GM23338 (cell line): ENCODE results near the gene LRRC52. TPM values are rescaled to one million over a fixed set of nuclear protein-coding genes. Genes with fewer than 3 reads are reported as not detected.

Experiments
- ATAC-seq: fragments of 200-7000 bp; cut with Tn5 transposase; 3 replicates; pipeline ENCODE4 v1.9.1; 2020
- DNase-seq: peaks from one replicate; pipeline ENCODE4 v3.0.0-alpha.2; 2015; ENCODE audit warnings: low spot score
- H2AFZ ChIP-seq: fragments of 200-600 bp; sonication (generic); 2 replicates; pipeline ENCODE4 v1.8.0; 2016; ENCODE audit warnings: antibody characterized with exemption, mild to moderate bottlenecking, moderate library complexity
- H3F3A ChIP-seq: fragments of 200-600 bp; sonication (generic); replicated peaks from 2 replicates; pipeline ENCODE4 v1.8.0; 2017; ENCODE audit warnings: antibody characterized with exemption, mixed run types, low read depth
- H3K27ac ChIP-seq: fragments of 200-600 bp; sonication (generic); 2 replicates; pipeline ENCODE4 v1.6.1; 2016; ENCODE audit warnings: low read depth
- H3K27me3 ChIP-seq: fragments of 200-600 bp; sonication (generic); 2 replicates; pipeline ENCODE4 v1.8.0; 2016; ENCODE audit warnings: mild to moderate bottlenecking, mixed run types, moderate library complexity; ENCODE audit not compliant: insufficient read depth
- H3K36me3 ChIP-seq: fragments of 200-600 bp; sonication (generic); 2 replicates; pipeline ENCODE4 v1.8.0; 2016; ENCODE audit warnings: mild to moderate bottlenecking; ENCODE audit not compliant: insufficient read depth
- H3K4me1 ChIP-seq: fragments of 200-600 bp; sonication (generic); 2 replicates; pipeline ENCODE4 v1.8.0; 2016; ENCODE audit warnings: mild to moderate bottlenecking, moderate library complexity; ENCODE audit not compliant: insufficient read depth
- H3K4me2 ChIP-seq: fragments of 200-600 bp; sonication (generic); 2 replicates; pipeline ENCODE4 v1.7.1; 2017; ENCODE audit warnings: mixed run types
- H3K4me3 ChIP-seq: fragments of 200-600 bp; sonication (generic); 2 replicates; pipeline ENCODE4 v1.6.1; 2016; ENCODE audit warnings: mixed run types
- H3K79me2 ChIP-seq: fragments of 200-600 bp; sonication (generic); replicated peaks from 2 replicates; pipeline ENCODE4 v1.8.0; 2017; ENCODE audit warnings: mild to moderate bottlenecking; ENCODE audit not compliant: insufficient read depth
- H3K9me2 ChIP-seq: fragments of 200-600 bp; sonication (generic); 2 replicates; pipeline ENCODE4 v1.8.0; 2017; ENCODE audit not compliant: insufficient read depth
- H4K20me1 ChIP-seq: fragments of 200-600 bp; sonication (generic); replicated peaks from 2 replicates; pipeline ENCODE4 v1.8.0; 2017; ENCODE audit warnings: mild to moderate bottlenecking; ENCODE audit not compliant: insufficient read depth
- H3K27ac Mint-ChIP-seq: 2 replicates; pipeline ENCODE4 v1.8.0; 2020; ENCODE audit warnings: inconsistent platforms, mild to moderate bottlenecking, moderate library complexity, mixed read lengths
- H3K27me3 Mint-ChIP-seq: 3 replicates; pipeline ENCODE4 v1.8.0; 2022; ENCODE audit warnings: low read depth, mild to moderate bottlenecking, moderate library complexity, mixed read lengths, inconsistent platforms; ENCODE audit not compliant: insufficient read depth, poor library complexity
- H3K36me3 Mint-ChIP-seq: 3 replicates; pipeline ENCODE4 v1.8.0; 2021; ENCODE audit warnings: low read depth, mild to moderate bottlenecking, inconsistent platforms, moderate library complexity, mixed read lengths
- H3K4me1 Mint-ChIP-seq: 3 replicates; pipeline ENCODE4 v1.8.0; 2020; ENCODE audit warnings: mild to moderate bottlenecking, inconsistent platforms, mixed read lengths
- H3K4me3 Mint-ChIP-seq: 3 replicates; pipeline ENCODE4 v1.8.0; 2021; ENCODE audit warnings: moderate library complexity, mild to moderate bottlenecking, inconsistent platforms, mixed read lengths
- H3K9me3 Mint-ChIP-seq: 3 replicates; pipeline ENCODE4 v1.8.0; 2020; ENCODE audit warnings: moderate library complexity, mild to moderate bottlenecking, inconsistent platforms, mixed read lengths
- EZH2 ChIP-seq: fragments of 200-600 bp; sonication (generic); IDR thresholded peaks from one replicate; pipeline ENCODE4 v1.8.0; 2017; ENCODE audit warnings: antibody characterized with exemption, mild to moderate bottlenecking, low read depth; ENCODE audit not compliant: unreplicated experiment
- JUNB ChIP-seq: IDR thresholded peaks from one replicate; pipeline ENCODE4 v1.6.1; 2016; ENCODE audit warnings: antibody characterized with exemption; ENCODE audit not compliant: unreplicated experiment
- NANOG ChIP-seq: IDR thresholded peaks from 2 replicates; pipeline ENCODE4 v1.6.1; 2016; ENCODE audit warnings: antibody characterized with exemption, borderline replicate concordance
- POLR2AphosphoS5 ChIP-seq: IDR thresholded peaks from 2 replicates; pipeline ENCODE4 v1.6.1; 2016; ENCODE audit warnings: antibody characterized with exemption, low read depth
- STAT1 ChIP-seq: IDR thresholded peaks from one replicate; pipeline ENCODE4 v1.6.1; 2016; ENCODE audit warnings: antibody characterized with exemption; ENCODE audit not compliant: unreplicated experiment
- ZNF114 ChIP-seq: fragments of 250-450 bp; sonication (Bioruptor Pico); IDR thresholded peaks from 2 replicates; pipeline ENCODE4 v1.5.0; 2020; ENCODE audit warnings: mild to moderate bottlenecking, moderate library complexity
- ZNF462 ChIP-seq: fragments of 250-450 bp; sonication (Bioruptor Pico); IDR thresholded peaks from 2 replicates; pipeline ENCODE4 v1.5.0; 2020; ENCODE audit warnings: mild to moderate bottlenecking, moderate library complexity
- polyA plus RNA-seq: library from polyadenylated mRNA; unstranded; fragments of >200 nt; fragmentation: Nextera tagmentation; extraction: Ambion mirVana; gene quantifications from 2 replicates; pipeline ENCODE4 v1.2.1, GENCODE V29; 2016
- total RNA-seq: library from RNA; depleted of rRNA; stranded (reverse); fragments of >200 nt; shearing (Covaris generic); gene quantifications from 2 replicates; pipeline ENCODE4 v1.2.3, GENCODE V29; 2014
- TF ChIP-seq, protein P1 (sequence below), 2 experiments: fragments of 200-600 bp in 1 of 2; sonication (generic) in 1 of 2; conservative IDR thresholded peaks; 2 replicates each; pipeline versions ENCODE4 v1.5.1 to v1.6.1; 2016 to 2017; ENCODE audit warnings: antibody characterized with exemption in 2 of 2, low read depth in 2 of 2, mild to moderate bottlenecking in 2 of 2, moderate library complexity in 1 of 2

LRRC52 gene
- total and polyA plus RNA-seq, 2 experiments from 2014 or later: not detected

DNA sequence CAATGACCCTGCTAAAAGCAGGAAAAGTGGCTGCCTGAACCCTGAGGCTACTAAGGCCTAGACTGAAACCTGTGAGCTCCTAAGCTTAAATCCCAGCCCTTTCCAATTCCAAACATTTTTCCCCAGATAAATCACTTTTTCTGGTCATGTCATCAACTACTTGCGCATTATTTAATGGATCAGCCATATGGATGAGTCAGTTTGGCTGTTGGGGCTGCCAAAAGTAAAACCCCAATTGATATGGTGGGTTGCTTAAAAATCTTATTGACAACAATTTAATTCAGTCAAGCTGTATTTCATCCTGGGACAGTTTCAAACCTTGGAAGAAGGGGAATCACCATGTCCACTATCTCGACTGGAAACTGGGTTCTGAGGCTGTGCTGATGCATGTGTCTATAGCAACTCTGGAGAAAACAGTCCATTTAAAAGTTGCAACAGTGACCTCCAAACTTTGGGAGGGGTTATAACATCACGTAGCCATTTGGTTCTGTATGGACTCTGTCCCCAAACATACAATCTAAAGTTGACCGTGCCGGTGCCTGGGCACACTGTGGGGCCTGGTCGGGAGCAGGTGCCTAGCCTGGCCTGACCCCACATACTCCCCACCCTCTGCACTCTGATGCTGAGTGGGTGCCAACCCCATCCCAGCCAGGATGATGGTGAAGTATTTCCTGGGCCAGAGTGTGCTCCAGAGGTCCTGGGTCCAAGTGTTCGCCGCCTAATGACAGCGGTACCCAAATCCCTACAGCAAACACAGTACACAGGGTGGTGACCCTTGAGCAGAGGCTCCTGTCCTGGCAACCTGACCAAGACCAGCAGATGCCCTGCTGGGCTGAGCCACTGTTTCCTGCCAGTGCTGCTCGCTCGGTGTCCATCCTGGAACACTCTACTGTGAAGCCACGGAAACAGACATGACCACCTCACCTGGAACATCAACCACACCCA is 46.5 kb upstream of the LRRC52 start:
- Histone ChIP-seq H3K36me3 (no peaks in the 10 kb centered on the region), H3K9me2 (no peaks in the 10 kb centered on the region), H4K20me1 (no peaks in the 10 kb centered on the region), H3K4me2 (no peak overlapping the region), H3K27ac (no peak overlapping the region), H3K4me3 (no peak overlapping the region), H3K79me2 (no peaks in the 10 kb centered on the region), H3K4me1 (no peaks in the 10 kb centered on the region), H3K27me3 (no peaks in the 10 kb centered on the region), H2AFZ (no peak overlapping the region), H3F3A (no peaks in the 10 kb centered on the region)
- TF ChIP-seq STAT1 (no peak), JUNB (no peak), POLR2AphosphoS5 (no peak), EZH2 (no peak), ZNF114 (CRISPR knock-in tag) (no peak), NANOG (no peak), ZNF462 (CRISPR knock-in tag) (no peak)
- TF ChIP-seq, protein P1, sequence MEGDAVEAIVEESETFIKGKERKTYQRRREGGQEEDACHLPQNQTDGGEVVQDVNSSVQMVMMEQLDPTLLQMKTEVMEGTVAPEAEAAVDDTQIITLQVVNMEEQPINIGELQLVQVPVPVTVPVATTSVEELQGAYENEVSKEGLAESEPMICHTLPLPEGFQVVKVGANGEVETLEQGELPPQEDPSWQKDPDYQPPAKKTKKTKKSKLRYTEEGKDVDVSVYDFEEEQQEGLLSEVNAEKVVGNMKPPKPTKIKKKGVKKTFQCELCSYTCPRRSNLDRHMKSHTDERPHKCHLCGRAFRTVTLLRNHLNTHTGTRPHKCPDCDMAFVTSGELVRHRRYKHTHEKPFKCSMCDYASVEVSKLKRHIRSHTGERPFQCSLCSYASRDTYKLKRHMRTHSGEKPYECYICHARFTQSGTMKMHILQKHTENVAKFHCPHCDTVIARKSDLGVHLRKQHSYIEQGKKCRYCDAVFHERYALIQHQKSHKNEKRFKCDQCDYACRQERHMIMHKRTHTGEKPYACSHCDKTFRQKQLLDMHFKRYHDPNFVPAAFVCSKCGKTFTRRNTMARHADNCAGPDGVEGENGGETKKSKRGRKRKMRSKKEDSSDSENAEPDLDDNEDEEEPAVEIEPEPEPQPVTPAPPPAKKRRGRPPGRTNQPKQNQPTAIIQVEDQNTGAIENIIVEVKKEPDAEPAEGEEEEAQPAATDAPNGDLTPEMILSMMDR (conservative IDR thresholded peaks at IDR 0.05; ENCODE audit: low read depth in 2 of 2): no peak
- H3K9me3 Mint-ChIP-seq: no peaks in the 10 kb centered on the region
- H3K27ac Mint-ChIP-seq: no peak overlapping the region
- DNase-seq (no peak), ATAC-seq (no peak)
- peaks cover 5% of the 10 kb centered on the region; the same call in 2 of the 3 replicates for H3K4me1 Mint-ChIP-seq
- H3K4me3 Mint-ChIP-seq: no peak overlapping the region
- H3K36me3 Mint-ChIP-seq: no peaks in the 10 kb centered on the region
- H3K27me3 Mint-ChIP-seq: peaks cover 3% of the 10 kb centered on the region
